HG03066 (cell line): ENCODE measurements around the gene ARPIN.
"Not testable (repeated sequence)": the region's sequence is repeated elsewhere in the genome, so short reads cannot be mapped to it uniquely, and the experiment has no call there.

Experiments used
- ATAC-seq: cut with Tn5 transposase; IDR thresholded peaks from one replicate; pipeline ENCODE4 v1.9.1; 2021; ENCODE audit warnings: low read depth; ENCODE audit not compliant: unreplicated experiment

The ARPIN gene

DNA sequence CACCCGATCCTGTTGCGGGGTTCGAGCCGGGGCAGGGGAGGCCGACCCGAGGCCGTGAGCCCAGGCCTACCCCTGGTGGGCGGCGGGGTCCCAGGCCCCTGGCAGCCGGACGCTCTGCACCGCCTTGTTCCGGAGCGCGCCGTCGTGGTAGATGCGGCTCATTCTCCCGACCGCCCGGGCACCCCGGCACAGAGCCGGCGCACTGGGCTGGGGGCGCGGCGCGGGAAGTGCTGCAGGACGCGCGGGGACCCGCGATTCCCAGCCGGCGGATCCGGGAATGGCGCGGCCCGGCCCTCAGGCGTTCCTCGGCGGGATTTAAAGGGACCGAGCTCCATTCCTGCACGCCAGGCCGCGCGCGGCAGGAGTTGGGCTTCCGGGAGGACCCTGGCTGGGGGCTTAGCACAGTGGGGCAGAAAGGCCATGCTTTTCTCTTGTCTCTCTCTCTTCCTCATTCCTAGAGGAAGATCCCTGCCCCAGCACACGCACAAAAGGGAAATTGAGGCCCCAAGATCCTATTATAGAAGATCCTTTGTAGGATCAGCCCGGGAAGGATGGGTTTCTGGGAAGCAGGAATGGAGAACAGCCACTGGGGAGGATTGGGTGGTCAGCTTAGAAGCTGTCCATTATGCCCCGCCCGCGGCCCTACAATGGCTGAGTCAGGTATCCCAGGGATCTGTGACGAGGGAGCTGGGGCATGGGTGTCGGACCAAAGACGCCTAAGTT, at the start of gene ARPIN:
Gene ARPIN, minus strand, starts transcription at position 279 of the 723 bp plus-strand sequence. Its CDS starts 117 bp downstream, at position 162.
- ATAC-seq: no peak

- ATAC-seq: no peak
Measured at GRCh38 chr15:89958107-89958805, 45.5 kb upstream of the ARPIN start.

DNA sequence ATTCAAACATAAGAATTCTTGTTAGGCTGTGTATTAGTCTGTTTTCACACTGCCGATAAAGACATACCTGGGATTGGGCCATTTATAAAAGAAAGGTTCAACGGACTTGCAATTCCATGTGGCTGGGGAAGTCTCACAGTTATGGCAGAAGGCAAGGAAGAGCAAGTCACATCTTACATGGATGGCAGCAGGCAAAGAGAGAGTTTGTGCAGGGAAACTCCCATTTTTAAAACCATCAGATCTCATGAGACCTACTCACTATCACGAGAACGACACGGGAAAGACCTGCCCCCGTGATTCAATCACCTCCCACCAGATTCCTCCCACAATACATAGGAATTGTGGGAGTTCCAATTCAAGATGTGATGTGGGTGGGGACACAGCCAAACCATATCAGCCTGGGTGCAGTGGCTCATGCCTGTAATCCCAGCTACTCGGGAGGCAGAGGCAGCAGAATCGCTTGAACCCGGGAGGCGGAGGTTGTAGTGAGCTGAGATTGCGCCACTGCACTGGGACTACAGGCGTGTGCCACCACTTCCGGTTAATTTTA, 42.8 kb upstream of the ARPIN start:
- ATAC-seq: not testable (repeated sequence)

DNA sequence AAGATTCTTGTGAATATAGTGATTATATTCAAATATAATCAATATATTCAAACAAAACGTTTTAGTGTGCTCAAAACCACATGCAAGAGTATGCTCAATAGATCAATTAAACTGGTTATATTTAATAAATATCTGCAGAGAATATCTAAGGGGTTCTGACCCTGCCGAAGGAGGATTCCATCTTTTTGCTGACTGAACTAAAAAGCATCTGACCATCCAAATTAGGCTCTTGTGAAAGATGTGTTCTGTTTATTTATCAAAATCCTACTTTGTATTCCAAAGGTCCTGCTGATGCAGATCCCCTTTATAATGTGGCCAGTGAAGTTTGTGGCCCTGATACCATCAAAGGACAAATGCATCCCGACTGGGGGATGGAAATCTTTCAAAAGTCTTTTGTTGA, 41.8 kb upstream of the ARPIN start:
- no peak for ATAC-seq

DNA sequence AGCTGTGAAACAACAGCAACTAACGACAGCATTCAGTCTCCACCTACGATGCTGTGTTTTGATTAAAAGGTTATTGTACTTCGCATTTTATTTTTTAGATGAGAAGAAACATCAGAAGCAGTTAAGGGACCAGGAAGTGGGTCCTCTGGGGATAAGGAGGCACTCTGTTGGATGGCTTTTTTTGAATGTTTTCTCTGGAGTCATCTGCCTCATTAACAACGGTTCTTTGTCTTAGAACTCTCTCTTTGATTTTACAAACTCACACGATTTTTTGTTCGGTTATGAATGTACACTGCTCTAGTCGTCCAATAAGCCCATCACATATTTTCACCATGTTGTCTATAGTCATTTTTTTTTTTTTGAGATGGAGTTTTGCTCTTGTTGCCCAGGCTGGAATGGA, 36.0 kb upstream of the ARPIN start:
- ATAC-seq: no peak

GRCh38 chr15:89947385-89947784, 34.6 kb upstream of the ARPIN start:
- ATAC-seq: no peak

DNA sequence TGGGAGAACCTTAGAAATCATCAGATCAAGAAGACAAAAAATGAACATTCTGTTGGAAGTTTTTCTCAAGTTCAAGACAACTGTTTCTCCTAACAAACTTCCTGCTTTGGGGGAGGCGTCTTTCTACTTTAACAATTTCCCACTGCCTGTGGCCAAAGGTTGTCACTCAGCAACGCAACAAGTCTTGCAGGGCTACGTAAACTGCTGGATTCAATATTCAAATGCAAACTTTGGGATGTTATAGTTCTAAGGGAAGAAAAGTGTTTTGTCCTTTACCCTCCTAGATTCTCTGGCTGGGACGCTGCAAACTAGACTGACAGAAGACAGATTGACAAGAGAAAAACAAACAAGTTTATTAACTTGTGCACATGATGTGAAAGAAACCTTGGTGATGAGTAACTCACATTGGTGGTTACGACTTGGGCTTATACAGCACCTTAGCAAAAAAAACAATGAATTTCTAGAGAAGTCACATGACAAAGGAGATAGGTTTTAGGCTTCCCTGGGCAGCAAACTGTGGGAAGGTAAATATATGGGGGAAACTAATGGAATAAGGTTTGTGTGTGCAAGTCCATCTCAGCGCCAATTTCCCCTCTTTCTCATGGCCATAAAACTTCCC, 34.0 kb upstream of the ARPIN start:
- ATAC-seq: no peak

GRCh38 chr15:89943721-89944120, 31.0 kb upstream of the ARPIN start:
- ATAC-seq: not testable (repeated sequence)

DNA sequence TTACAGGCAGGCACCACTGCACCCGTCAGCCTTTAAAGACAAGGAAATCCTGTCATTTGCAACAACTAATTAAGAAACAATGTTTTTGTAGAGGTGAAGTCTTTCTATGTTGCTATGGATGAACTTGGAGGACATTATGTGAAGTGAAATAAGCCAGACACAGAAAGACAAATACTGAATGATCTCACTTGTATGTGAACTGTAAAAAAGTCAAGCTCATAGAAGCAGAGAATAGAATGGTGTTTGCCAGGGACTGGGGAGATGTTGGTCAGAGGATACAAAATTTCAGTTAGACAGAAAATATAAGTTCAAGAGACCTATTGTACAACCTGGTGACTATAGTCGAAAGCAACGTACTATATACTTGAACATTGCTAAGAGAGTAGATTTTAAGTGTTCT, 27.2 kb upstream of the ARPIN start:
- ATAC-seq: no peak

DNA sequence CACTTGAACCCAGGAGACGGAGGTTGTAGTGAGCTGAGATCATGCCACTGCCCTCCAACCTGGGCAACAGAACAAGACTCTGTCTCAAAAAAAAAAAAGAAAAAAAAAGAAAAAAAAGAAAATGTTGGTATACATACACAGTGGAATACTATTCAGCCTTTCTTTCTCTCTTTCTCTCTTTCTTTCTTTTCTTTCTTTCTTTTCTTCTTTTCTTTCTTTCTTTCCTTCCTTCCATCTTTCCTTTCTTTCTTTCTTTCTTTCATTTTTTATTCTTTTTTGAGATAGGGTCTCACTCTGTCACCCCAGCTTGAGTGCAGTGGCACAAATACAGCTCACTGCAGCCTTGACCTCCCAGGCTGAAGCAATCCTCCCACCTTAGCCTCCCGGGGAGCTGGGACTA, 26.6 kb upstream of the ARPIN start:
- ATAC-seq: not testable (repeated sequence)

DNA sequence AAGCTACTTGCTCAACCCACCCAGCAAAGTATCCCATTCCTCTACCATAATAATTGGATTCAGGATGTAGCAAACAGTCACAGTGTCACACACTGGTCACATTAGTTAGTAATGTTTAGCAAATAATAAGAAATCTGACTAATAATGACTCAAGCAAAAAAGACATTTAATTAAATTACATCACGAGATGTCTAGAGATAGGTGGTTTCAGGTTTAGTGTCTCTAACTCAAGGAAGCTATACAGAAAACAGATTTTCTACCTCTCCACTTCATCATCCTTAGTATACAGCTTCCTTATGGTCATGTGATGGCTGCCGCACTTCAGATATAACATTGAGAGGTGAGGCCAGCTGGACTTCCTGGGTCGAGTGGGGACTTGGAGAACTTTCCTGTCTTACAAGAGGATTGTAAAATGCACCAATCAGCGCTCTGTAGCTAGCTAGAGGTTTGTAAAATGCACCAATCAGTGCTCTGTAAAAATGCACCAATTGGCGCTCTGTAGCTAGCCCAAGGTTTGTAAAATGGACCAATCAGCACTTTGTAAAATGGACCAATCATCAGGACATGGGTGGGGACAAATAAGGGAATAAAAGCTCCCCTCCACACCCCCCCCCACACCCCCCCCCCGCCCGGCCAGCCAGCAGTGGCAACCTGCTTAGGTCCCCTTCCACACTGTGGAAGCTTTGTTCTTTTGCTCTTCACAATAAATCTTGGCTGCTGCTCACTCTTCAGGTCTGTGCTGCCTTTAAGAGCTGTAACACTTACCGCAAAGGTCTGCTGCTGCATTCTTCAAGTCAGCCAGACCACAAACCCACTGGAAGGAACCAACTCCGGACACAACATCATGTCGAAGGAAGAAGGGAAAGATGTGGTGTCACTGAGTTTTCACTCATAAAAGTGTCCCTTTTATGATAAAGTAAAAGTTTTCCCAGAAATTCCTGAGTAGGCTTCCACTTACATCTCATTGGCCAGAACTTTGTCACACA, 24.9 kb upstream of the ARPIN start:
- ATAC-seq: no peak

- ATAC-seq: no peak
Measured at GRCh38 chr15:89936786-89937265, 24.1 kb upstream of the ARPIN start.

DNA sequence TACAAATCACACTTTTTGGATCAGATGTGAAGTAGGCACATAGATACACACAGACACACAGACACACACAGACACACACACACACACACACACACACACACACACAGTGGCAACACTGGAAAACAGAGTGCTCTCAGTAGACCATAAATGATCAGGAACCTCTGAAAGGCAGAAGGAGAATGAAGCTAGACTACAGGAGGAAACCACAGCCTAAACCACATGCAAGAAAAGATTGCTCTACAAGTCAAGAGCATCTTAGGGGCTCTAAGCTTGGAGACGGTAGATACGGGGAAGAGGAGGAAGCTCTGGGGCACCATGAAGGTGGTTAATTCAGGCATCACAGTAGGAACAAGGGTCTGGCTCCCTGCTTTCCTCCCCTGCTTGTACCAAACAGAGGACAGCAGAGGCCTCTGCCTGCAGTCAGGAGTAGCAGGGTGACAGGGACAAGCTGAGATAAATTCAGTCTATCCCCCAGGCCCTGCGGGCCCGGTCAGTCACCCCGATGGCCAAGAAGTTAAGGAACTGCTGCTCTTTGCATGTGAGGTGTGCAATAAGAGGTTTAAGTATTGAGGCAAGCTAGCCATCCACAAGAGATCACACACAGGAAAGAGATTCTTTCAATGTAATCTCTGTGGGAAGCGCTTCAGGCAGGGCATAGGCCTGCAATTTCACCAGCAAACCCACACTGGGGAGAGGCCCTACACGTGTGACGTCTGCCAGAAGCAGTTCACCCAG, 23.5 kb upstream of the ARPIN start:
- ATAC-seq: no peak

DNA sequence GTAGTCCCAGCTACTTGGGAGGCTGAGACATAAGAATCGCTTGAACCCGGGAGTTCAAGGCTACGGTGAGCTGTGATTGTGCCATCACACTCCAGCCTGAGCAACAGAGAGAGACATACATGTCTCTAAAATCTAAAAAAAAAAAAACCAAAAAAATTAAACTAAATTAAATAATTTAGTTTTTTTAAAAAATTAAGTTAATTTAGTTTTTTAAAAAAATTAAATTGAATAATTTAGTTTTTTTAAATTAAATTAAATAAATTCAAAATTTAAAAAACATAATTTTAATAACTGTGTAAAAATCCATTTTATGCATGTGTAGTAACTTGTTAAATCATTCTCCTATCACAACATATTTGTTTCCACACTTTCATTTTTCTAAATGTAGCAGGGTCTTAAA, 20.1 kb upstream of the ARPIN start:
- no peak for ATAC-seq

GRCh38 chr15:89928421-89928820, 15.7 kb upstream of the ARPIN start:
- no peak for ATAC-seq

DNA sequence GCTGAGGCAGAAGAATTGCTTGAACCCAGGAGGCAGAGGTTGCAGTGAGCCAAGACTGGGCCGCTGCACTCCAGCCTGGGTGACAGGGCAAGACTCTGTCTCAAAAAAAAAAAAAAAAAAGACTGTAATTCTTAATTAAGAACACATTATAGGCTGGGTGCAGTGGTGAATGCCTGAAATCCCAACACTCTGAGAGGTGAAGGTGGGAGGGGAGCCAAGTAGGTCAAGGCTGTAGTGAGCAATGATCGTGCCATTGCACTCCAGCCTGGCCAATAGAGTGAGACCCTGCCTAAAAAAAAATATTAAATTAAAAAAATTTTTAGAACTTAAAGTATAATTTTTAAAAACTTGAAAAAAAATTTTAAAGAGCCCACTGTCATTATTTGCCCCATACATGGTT, 13.4 kb upstream of the ARPIN start:
- ATAC-seq: no peak

- ATAC-seq: no peak
Measured at GRCh38 chr15:89917442-89918101, 4.8 kb upstream of the ARPIN start.

GRCh38 chr15:89916660-89917059, 3.9 kb upstream of the ARPIN start:
- no peak for ATAC-seq

DNA sequence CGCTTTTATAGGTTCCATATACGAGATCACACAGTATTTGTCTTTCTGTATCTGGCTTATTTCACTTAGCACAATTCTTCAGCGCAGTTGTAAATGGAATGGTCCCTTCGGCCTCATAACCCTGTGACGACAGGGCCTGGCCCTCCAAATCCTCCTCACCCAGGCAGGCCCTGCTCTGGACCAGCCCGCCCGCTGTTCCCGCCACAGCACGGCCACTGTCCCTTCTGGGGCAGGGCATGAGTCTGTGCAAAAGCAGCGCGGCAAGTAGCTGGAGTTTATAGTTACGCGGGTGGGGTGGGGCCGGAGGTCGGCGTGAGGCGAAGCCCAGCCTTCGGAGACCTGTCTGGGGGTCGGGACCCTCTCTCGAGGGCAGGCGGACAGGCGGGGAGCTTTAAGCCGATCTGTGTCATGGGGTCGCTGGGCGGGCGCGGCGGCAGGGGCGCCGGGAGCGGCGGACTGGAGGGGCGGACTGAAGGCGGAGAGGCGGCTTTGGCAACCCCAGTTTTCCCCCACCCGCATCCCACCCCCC, 543 bp downstream of the ARPIN start:
- ATAC-seq: no peak
